ENCODE measurements around the gene SULF2. TPM values are rescaled to one million over a fixed set of nuclear protein-coding genes. Genes with fewer than 3 reads are reported as not detected.

SULF2 gene
- total RNA-seq, 2 experiments from 2014 or later = 0.96 to 1.3 TPM

DNA sequence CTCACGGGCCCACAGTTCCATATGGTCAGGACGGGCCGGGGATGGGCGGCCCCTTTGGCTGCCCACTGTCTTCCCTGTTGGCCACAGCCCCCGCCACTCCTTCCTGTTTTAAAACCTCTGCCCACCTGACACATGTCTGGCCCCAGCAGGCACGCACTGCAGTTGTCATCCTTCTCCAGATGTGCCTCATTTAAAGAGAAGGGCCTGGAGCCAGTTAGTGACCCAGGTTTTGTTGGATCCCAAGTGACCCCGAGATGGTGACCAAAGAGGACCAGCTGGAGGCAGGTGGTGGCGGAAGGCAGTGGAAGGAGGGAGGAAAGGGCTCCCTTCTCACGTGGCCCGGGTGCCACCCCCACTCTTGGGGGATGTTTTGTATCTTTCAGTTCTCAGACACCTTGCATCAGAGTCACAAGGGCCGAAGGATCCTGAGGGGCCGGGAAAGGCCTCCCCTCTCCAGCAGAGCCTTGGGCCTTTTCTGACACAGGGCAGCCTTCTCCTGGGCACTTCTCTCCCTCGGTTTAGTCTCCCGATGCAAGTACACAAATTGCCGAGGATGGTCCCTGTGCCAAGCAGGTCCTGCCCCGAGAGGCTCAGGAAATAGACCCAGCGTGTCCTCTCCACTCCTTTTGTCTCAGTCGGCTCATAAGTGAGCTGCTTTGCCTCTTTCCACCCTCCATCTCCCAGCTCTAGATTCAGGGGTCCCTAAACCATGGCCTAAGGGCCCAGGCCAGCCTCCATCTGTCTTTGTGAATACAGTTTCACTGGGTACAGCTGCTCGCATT is 117.6 kb downstream of the SULF2 start:
- no peaks in the 10 kb centered on the region for H3K27me3 Mint-ChIP-seq (ENCODE audit: low read depth)
- H3K4me3 Mint-ChIP-seq = no peak overlapping the region
- CTCF ChIA-PET = interaction anchor here (0.6 to 1.5 kb wide), 3 partner anchors 10 to 953 kb away, joined by 3 to 4 read pairs (median 3); no protein-coding TSS in a partner anchor
- no peaks in the 10 kb centered on the region for H3K9me3 Mint-ChIP-seq
- H3K4me1 Mint-ChIP-seq (ENCODE audit: low read depth) = no peaks in the 10 kb centered on the region
- no peak for DNase-seq
- intact Hi-C loops (cut with micrococcal nuclease) = no loop called here
- no peak overlapping the region for H3K27ac Mint-ChIP-seq
- H3K36me3 Mint-ChIP-seq (ENCODE audit: low read depth) = no peaks in the 10 kb centered on the region

GRCh38 chr20:47667086-47667485 is 118.2 kb downstream of the SULF2 start:
- H3K27ac Mint-ChIP-seq = no peak overlapping the region
- CTCF ChIA-PET = interaction anchor here (0.6 to 1.1 kb wide), 4 partner anchors 10 to 953 kb away, joined by 3 to 4 read pairs (median 3); no protein-coding TSS in a partner anchor
- intact Hi-C loops (cut with micrococcal nuclease) = no loop called here

DNA sequence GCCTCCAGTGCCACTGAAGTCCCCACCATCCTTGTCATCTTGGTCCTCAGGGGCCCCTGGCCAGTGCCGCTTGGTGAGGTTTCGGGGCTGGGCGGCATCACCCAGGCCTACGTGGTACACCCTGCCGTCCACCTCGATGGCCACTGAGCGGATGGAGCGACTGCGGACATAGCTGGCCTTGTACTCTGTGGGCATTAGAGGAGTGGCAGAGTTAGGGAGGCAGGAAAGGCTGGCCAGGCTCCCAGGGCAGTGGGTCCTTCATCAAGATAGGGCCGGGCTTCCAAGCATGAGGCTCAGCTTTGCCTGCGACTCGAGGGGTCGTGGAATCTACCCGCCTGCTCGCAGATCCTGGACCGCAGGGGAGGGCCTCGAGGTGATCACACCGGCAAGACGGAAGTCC is 119.0 kb downstream of the SULF2 start:
- H3K4me3 Mint-ChIP-seq = no peak overlapping the region
- intact Hi-C loops (cut with micrococcal nuclease) = no loop called here
- no peaks in the 10 kb centered on the region for H3K4me1 Mint-ChIP-seq (ENCODE audit: low read depth)
- H3K36me3 Mint-ChIP-seq (ENCODE audit: low read depth) = no peaks in the 10 kb centered on the region
- H3K9me3 Mint-ChIP-seq = no peaks in the 10 kb centered on the region
- no peak for DNase-seq
- CTCF ChIA-PET = interaction anchor here (0.5 to 1.1 kb wide), 3 partner anchors 11 to 236 kb away, joined by 3 to 4 read pairs (median 4); no protein-coding TSS in a partner anchor
- no peak overlapping the region for H3K27ac Mint-ChIP-seq
- no peaks in the 10 kb centered on the region for H3K27me3 Mint-ChIP-seq (ENCODE audit: low read depth)

More at GRCh38 chr20:47667086-47667485, 118.2 kb downstream of the SULF2 start:
- no peaks in the 10 kb centered on the region for H3K4me1 Mint-ChIP-seq (ENCODE audit: low read depth)
- H3K36me3 Mint-ChIP-seq (ENCODE audit: low read depth) = no peaks in the 10 kb centered on the region
- no peak overlapping the region for H3K4me3 Mint-ChIP-seq
- H3K27me3 Mint-ChIP-seq (ENCODE audit: low read depth) = no peaks in the 10 kb centered on the region
- no peaks in the 10 kb centered on the region for H3K9me3 Mint-ChIP-seq
- DNase-seq = no peak

DNA sequence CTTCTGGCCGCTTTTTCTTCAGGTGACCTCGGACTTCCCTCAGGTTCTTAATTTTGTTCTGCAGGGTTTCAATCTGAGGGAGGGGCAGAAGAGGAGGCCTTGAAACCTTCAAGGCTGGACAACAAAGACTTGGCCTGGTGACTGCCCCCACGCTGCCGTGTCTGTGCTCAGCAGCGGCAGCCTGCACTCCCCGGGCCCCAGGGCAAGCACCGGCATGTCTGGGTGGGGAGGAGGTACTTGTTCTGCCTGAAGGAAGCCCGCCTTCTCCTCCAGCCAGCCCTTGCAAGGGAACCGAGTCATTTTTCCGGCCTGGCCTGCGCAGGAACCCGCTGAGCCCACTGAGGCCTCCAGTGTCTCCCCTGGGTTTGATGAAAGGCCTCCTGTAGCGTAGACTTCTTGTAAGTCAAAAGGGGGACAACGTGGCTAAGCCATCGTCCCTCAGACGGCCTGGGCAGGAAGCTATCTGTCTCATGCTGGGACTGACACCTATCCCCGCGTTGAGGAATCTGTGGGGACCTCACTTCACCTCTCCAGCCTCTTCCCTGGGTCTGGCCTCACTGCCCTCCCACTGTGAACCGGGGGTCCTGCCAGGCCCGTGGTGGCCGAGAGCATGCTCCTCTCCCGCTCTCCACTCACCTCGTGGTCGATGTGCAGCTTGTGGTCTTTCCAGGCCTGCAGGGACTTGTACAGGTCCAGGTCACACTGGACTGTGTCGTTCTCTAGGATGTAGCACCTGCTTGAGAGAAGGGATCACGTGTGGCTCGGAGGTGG is 119.9 kb downstream of the SULF2 start:
- Mint-ChIP-seq H3K27ac (no peak overlapping the region), H3K9me3 (no peaks in the 10 kb centered on the region), H3K27me3 (ENCODE audit: low read depth) (no peaks in the 10 kb centered on the region), H3K4me3 (no peak overlapping the region), H3K36me3 (ENCODE audit: low read depth) (no peaks in the 10 kb centered on the region), H3K4me1 (ENCODE audit: low read depth) (no peaks in the 10 kb centered on the region)
- intact Hi-C loops (cut with micrococcal nuclease) = no loop called here
- DNase-seq = no peak
- CTCF ChIA-PET = interaction anchor here (1.0 to 2.1 kb wide), 2 partner anchors 12 to 31 kb away, joined by 4 to 6 read pairs; no protein-coding TSS in a partner anchor

GRCh38 chr20:47664744-47665143 is 120.5 kb downstream of the SULF2 start:
- no peaks in the 10 kb centered on the region for H3K9me3 Mint-ChIP-seq
- H3K27me3 Mint-ChIP-seq (ENCODE audit: low read depth) = no peaks in the 10 kb centered on the region
- intact Hi-C loops (cut with micrococcal nuclease) = no loop called here
- no peaks in the 10 kb centered on the region for H3K4me1 Mint-ChIP-seq (ENCODE audit: low read depth)
- CTCF ChIA-PET = interaction anchor here (0.6 to 2.1 kb wide), 10 partner anchors 10 to 956 kb away, joined by 3 to 8 read pairs (median 4); no protein-coding TSS in a partner anchor
- DNase-seq = no peak
- H3K36me3 Mint-ChIP-seq (ENCODE audit: low read depth) = no peaks in the 10 kb centered on the region
- H3K27ac Mint-ChIP-seq = no peak overlapping the region
- H3K4me3 Mint-ChIP-seq = no peak overlapping the region

- no peaks in the 10 kb centered on the region for H3K36me3 Mint-ChIP-seq (ENCODE audit: low read depth)
- no peaks in the 10 kb centered on the region for H3K27me3 Mint-ChIP-seq (ENCODE audit: low read depth)
- CTCF ChIA-PET = interaction anchor here (0.6 to 2.1 kb wide), 20 partner anchors 10 to 1461 kb away, joined by 3 to 8 read pairs (median 4); no protein-coding TSS in a partner anchor
- DNase-seq = no peak
- H3K27ac Mint-ChIP-seq = no peak overlapping the region
- H3K9me3 Mint-ChIP-seq = no peaks in the 10 kb centered on the region
- intact Hi-C loops (cut with micrococcal nuclease) = no loop called here
- H3K4me3 Mint-ChIP-seq = no peak overlapping the region
- no peaks in the 10 kb centered on the region for H3K4me1 Mint-ChIP-seq (ENCODE audit: low read depth)
Measured at GRCh38 chr20:47664068-47664437, 121.2 kb downstream of the SULF2 start.

GRCh38 chr20:47663354-47664067 is 121.8 kb downstream of the SULF2 start:
- H3K4me3 Mint-ChIP-seq = no peak overlapping the region
- H3K9me3 Mint-ChIP-seq = no peaks in the 10 kb centered on the region

GRCh38 chr20:47662483-47663353 is 122.6 kb downstream of the SULF2 start:
- CTCF ChIA-PET = interaction anchor here (0.6 to 2.1 kb wide), 8 partner anchors 13 to 428 kb away, joined by 3 to 7 read pairs (median 5); no protein-coding TSS in a partner anchor
- no peaks in the 10 kb centered on the region for H3K36me3 Mint-ChIP-seq (ENCODE audit: low read depth)
- no peak overlapping the region for H3K4me3 Mint-ChIP-seq

More at GRCh38 chr20:47663354-47664067, 121.8 kb downstream of the SULF2 start:
- Mint-ChIP-seq H3K27ac (no peak overlapping the region), H3K36me3 (ENCODE audit: low read depth) (no peaks in the 10 kb centered on the region), H3K4me1 (ENCODE audit: low read depth) (no peaks in the 10 kb centered on the region), H3K27me3 (ENCODE audit: low read depth) (no peaks in the 10 kb centered on the region)
- CTCF ChIA-PET = interaction anchor here (0.6 to 2.1 kb wide), 19 partner anchors 9 to 957 kb away, joined by 3 to 8 read pairs (median 4); no protein-coding TSS in a partner anchor
- intact Hi-C loops (cut with micrococcal nuclease) = loop anchor here (1.0 kb wide), 2 partner anchors 49 to 958 kb away; no protein-coding TSS in a partner anchor
- DNase-seq = peak; percentile 88

DNA sequence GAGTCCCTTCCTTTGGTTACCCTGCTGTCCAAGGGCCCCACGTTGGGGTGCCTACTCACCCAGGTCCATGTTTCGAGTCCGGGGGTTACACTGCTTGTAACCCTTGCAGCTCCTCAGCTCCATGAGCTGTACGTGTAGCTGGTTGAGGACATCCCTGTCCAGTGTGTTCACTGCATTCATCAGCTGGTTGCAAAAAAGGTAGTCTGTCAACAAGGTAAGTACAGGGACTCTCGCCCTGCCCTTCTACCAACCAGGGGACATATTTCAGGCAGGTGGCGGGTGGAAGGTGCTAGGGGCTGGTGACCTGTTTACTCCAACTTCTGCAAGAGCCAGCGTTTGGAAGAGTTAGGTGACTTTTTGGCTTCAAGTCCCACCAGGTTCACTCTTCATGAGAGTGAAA is 123.6 kb downstream of the SULF2 start:
- no peak for DNase-seq
- CTCF ChIA-PET = interaction anchor here (0.7 to 1.7 kb wide), 4 partner anchors 12 to 64 kb away, joined by 3 to 7 read pairs (median 6); no protein-coding TSS in a partner anchor
- H3K4me3 Mint-ChIP-seq = no peak overlapping the region
- intact Hi-C loops (cut with micrococcal nuclease) = no loop called here
- no peaks in the 10 kb centered on the region for H3K27me3 Mint-ChIP-seq (ENCODE audit: low read depth)
- H3K36me3 Mint-ChIP-seq (ENCODE audit: low read depth) = no peaks in the 10 kb centered on the region
- H3K9me3 Mint-ChIP-seq = no peaks in the 10 kb centered on the region
- no peaks in the 10 kb centered on the region for H3K4me1 Mint-ChIP-seq (ENCODE audit: low read depth)
- H3K27ac Mint-ChIP-seq = peak overlapping the region; percentile 71

More at GRCh38 chr20:47662483-47663353, 122.6 kb downstream of the SULF2 start:
- Mint-ChIP-seq H3K27me3 (ENCODE audit: low read depth) (no peaks in the 10 kb centered on the region), H3K27ac (peak overlapping the region; percentile 26), H3K4me1 (ENCODE audit: low read depth) (no peaks in the 10 kb centered on the region), H3K9me3 (no peaks in the 10 kb centered on the region)
- DNase-seq = no peak
- intact Hi-C loops (cut with micrococcal nuclease) = loop anchor here (1.0 kb wide), 2 partner anchors 50 to 959 kb away; no protein-coding TSS in a partner anchor

DNA sequence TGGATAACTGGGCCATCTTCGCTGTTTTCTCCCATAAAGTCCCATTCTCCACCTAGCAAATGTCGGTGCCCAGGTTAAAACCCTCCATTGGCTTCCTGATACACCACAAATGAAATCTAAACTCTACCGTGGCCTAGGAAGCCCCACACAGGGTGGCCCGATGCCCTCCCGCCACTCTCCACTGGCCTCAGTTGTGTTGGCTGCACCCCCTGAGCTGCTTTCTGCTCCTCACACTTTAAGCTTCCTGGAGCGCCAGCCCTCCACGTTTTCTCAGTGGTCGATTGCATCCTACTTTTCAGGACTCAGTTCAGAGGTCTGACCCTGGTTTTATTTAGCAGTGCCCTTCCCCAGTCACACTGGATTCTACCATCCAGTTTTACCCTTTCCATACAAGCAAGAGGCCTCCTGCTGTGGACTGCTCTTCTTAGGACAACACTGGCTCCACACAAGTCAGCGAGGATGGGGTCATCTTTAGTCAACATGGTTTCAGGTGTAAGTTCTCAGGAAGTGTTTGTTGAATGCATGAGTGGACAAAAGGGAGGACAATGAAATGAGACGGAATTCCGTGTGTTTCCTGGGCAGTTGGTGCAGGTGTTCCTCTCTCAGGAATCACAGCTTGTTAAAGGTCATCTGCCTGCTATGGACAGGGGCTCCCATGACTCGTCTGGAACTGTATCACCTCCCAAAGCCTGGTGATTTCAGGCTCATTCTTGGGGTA is 124.1 kb downstream of the SULF2 start:
- Mint-ChIP-seq H3K4me3 (no peak overlapping the region), H3K27me3 (ENCODE audit: low read depth) (no peaks in the 10 kb centered on the region), H3K4me1 (ENCODE audit: low read depth) (no peaks in the 10 kb centered on the region), H3K27ac (no peak overlapping the region), H3K36me3 (ENCODE audit: low read depth) (no peaks in the 10 kb centered on the region), H3K9me3 (no peaks in the 10 kb centered on the region)
- CTCF ChIA-PET = interaction anchor here (0.6 to 1.6 kb wide), 4 partner anchors 17 to 462 kb away, joined by 3 to 7 read pairs (median 6); no protein-coding TSS in a partner anchor
- intact Hi-C loops (cut with micrococcal nuclease) = no loop called here
- no peak for DNase-seq

Measured in activated naive CD4-positive, alpha-beta T cell treated with anti-CD3 and anti-CD28 coated beads for 36 hours (primary cell).